SK-N-SH treated with all-trans-retinoic acid at 6 μM for 48 hours (cell line): ENCODE measurements around the gene CYREN.
A peak's percentile ranks its signal among the peaks of the same experiment; 100 is the strongest.

Experiments
- ATAC-seq: fragments of 200-7000 bp; cut with Tn5 transposase; 3 replicates; pipeline ENCODE4 v1.9.1; 2020; ENCODE audit warnings: mild to moderate bottlenecking, moderate library complexity
- ARNTL ChIP-seq: fragments of 450-650 bp; formaldehyde crosslinking; IDR thresholded peaks from 2 replicates; pipeline ENCODE4 v1.5.0; 2020; ENCODE audit warnings: low read depth, mild to moderate bottlenecking, moderate library complexity, borderline replicate concordance
- BACH2 ChIP-seq: fragments of 250-450 bp; sonication (Bioruptor Pico); IDR thresholded peaks from 2 replicates; pipeline ENCODE4 v1.9.0; 2021; ENCODE audit warnings: mild to moderate bottlenecking, borderline replicate concordance
- CSDC2 ChIP-seq: fragments of 250-450 bp; sonication (Bioruptor Pico); IDR thresholded peaks from 2 replicates; pipeline ENCODE4 v1.5.0; 2020; ENCODE audit warnings: mild to moderate bottlenecking, moderate library complexity
- CSRNP3 ChIP-seq: fragments of 250-450 bp; sonication (Bioruptor Pico); IDR thresholded peaks from 2 replicates; pipeline ENCODE4 v1.5.1; 2021; ENCODE audit warnings: mild to moderate bottlenecking, moderate library complexity
- ESRRG ChIP-seq: fragments of 250-450 bp; sonication (Bioruptor Pico); IDR thresholded peaks from 2 replicates; pipeline ENCODE4 v1.6.1; 2021; ENCODE audit warnings: mild to moderate bottlenecking
- ISL1 ChIP-seq: fragments of 250-450 bp; sonication (Bioruptor Pico); IDR thresholded peaks from 2 replicates; pipeline ENCODE4 v2.1.2; 2022; ENCODE audit warnings: mild to moderate bottlenecking, moderate library complexity
- OSR1 ChIP-seq: fragments of 250-450 bp; sonication (Bioruptor Pico); IDR thresholded peaks from 2 replicates; pipeline ENCODE4 v1.8.0; 2022; ENCODE audit warnings: moderate library complexity, mild to moderate bottlenecking, inconsistent platforms
- PATZ1 ChIP-seq: fragments of 250-450 bp; sonication (Bioruptor Pico); IDR thresholded peaks from 2 replicates; pipeline ENCODE4 v1.8.0; 2020; ENCODE audit warnings: mild to moderate bottlenecking, moderate library complexity, borderline replicate concordance
- POU6F1 ChIP-seq: fragments of 250-450 bp; sonication (Bioruptor Pico); IDR thresholded peaks from 2 replicates; pipeline ENCODE4 v1.8.0; 2021; ENCODE audit warnings: low read depth, mild to moderate bottlenecking, moderate library complexity, borderline replicate concordance
- PPARA ChIP-seq: fragments of 250-450 bp; sonication (Bioruptor Pico); IDR thresholded peaks from 2 replicates; pipeline ENCODE4 v1.5.0; 2020; ENCODE audit warnings: mild to moderate bottlenecking, borderline replicate concordance
- RARB ChIP-seq: fragments of 250-450 bp; sonication (Bioruptor Pico); IDR thresholded peaks from 2 replicates; pipeline ENCODE4 v1.8.0; 2021; ENCODE audit warnings: mild to moderate bottlenecking, moderate library complexity
- SNAI2 ChIP-seq: fragments of 250-450 bp; sonication (Bioruptor Pico); IDR thresholded peaks from 2 replicates; pipeline ENCODE4 v1.5.0; 2020; ENCODE audit warnings: mild to moderate bottlenecking, moderate library complexity
- TCF4 ChIP-seq: fragments of 250-450 bp; sonication (Bioruptor Pico); IDR thresholded peaks from 2 replicates; pipeline ENCODE4 v1.8.0; 2021; ENCODE audit warnings: mild to moderate bottlenecking, moderate library complexity, borderline replicate concordance
- TOX ChIP-seq: fragments of 250-450 bp; sonication (Bioruptor Pico); IDR thresholded peaks from 2 replicates; pipeline ENCODE4 v1.8.0; 2021; ENCODE audit warnings: mild to moderate bottlenecking, moderate library complexity, borderline replicate concordance
- ZC3H10 ChIP-seq: fragments of 250-450 bp; sonication (Bioruptor Pico); IDR thresholded peaks from 2 replicates; pipeline ENCODE4 v1.5.1; 2021; ENCODE audit warnings: mild to moderate bottlenecking, moderate library complexity
- ZFP3 ChIP-seq: fragments of 250-450 bp; sonication (Bioruptor Pico); IDR thresholded peaks from 2 replicates; pipeline ENCODE4 v1.5.0; 2020; ENCODE audit warnings: mild to moderate bottlenecking, moderate library complexity
- ZNF565 ChIP-seq: fragments of 450-650 bp; formaldehyde crosslinking; conservative IDR thresholded peaks from 2 replicates; pipeline ENCODE4 v1.5.0; 2020; ENCODE audit warnings: low read depth, mild to moderate bottlenecking, moderate library complexity

CYREN gene

GRCh38 chr7:135151533-135151932 is 19.0 kb downstream of the CYREN start:
- no peak for ATAC-seq
- no peak for TF ChIP-seq ISL1 (CRISPR knock-in tag)
- TF ChIP-seq TOX (CRISPR knock-in tag): no peak
- TF ChIP-seq ARNTL (CRISPR knock-in tag): no peak
- TF ChIP-seq ZFP3 (CRISPR knock-in tag): no peak
- TF ChIP-seq OSR1 (CRISPR knock-in tag): no peak
- TF ChIP-seq SNAI2 (CRISPR knock-in tag): no peak
- TF ChIP-seq RARB: no peak
- no peak for TF ChIP-seq CSDC2 (CRISPR knock-in tag)
- no peak for TF ChIP-seq ESRRG (CRISPR knock-in tag)
- TF ChIP-seq ZNF565 (CRISPR knock-in tag): no peak
- no peak for TF ChIP-seq CSRNP3
- TF ChIP-seq ZC3H10 (CRISPR knock-in tag): no peak
- TF ChIP-seq BACH2 (CRISPR knock-in tag): no peak

- no peak for ATAC-seq
- TF ChIP-seq ZFP3 (CRISPR knock-in tag): no peak
- TF ChIP-seq ISL1 (CRISPR knock-in tag): no peak
- TF ChIP-seq BACH2 (CRISPR knock-in tag): no peak
- TF ChIP-seq CSRNP3: no peak
These were observed 19.4 kb downstream of the CYREN start for GRCh38 chr7:135151132-135151531.

DNA sequence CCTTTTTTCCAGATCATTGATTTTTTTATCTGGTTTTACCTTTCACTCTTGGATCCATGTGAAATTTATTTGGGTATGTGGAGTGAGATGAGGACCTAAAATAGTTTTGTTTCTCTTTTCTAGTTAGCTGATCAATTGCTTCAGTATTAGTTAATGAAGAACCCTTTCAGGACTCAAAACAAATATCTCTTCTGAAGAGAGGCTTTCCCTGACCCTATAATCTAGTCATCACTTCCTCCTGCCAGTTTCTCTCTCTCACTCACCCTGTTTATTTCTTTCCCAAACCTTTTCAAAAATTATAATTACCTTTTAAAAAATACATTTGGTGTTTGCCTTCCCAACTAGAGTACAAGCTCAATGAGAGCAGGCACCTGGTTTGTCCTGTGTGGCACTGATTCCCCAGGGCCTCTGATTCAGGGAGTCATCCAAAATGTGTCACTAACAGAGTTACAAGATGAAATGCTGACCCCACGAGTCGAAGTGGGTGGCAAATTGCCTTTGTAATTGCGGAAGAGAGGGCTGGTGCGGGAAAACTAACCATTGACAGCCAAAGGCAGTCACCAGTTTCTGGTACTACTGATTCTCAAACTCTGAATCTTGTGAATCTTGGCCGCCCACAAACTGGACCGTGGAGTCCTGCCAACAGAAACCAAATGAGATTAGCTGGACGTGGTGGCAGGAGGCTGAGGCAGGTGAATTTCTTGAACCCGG is 20.3 kb downstream of the CYREN start:
- no peak for ATAC-seq
- no peak for TF ChIP-seq PPARA (CRISPR knock-in tag)

DNA sequence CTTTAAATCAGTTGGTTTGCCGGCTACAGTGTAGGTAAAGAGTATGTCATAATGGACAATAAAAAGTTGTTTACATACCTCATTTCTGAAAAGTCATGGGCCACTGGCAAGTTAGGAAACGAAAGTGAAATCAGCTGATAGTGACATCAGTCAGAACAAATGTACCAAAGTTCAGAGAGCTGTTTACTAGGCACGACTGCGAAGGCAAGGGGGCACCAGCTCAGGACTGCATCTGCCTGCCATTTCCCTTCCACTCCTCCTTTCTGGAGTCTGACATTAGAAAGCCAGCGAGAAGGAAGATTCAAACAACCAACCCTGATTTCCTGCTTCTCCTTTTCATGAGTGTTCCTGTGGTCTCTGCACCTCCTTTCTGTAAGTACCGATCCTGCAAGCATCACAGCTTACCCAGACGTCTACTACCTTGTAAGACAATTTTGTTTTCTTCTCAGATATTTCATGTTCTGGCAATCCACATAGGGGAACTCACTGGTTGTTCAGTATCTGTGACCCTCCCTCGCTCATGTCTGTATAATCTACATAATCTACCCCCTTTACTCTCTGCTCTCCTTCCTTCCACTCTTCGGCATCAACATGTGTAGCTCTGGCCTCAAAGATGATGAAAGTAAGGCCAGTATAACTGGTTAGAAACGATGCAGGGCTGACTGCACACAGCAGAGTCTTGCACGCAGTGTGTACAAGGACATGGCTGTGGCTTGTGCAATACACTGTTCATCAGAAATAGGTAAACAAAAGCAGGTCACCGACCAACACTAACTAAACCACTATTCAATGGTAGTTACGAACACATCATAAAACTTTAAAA is 22.4 kb downstream of the CYREN start, which contains the start of gene TMEM140:
Gene TMEM140 (plus strand): TSS at position 174 of the 823 bp plus-strand sequence. CDS start 16,370 bp downstream, outside the sequence.
- peak; percentile 65 for ATAC-seq
- no peak for TF ChIP-seq ISL1 (CRISPR knock-in tag)
- no peak for TF ChIP-seq BACH2 (CRISPR knock-in tag)
- no peak for TF ChIP-seq ESRRG (CRISPR knock-in tag)
- TF ChIP-seq PATZ1 (CRISPR knock-in tag): no peak

- TF ChIP-seq TCF4 (CRISPR knock-in tag) (no peak), ZFP3 (CRISPR knock-in tag) (no peak), PATZ1 (CRISPR knock-in tag) (no peak), ESRRG (CRISPR knock-in tag) (no peak), POU6F1 (no peak), SNAI2 (CRISPR knock-in tag) (no peak)
- peak; percentile 28 for ATAC-seq
These were observed 23.1 kb downstream of the CYREN start for GRCh38 chr7:135147341-135147898.
